Left lung (tissue), 10 donors: ENCODE measurements around the gene CTTNBP2NL. TPM values are rescaled to one million over a fixed set of nuclear protein-coding genes. Genes with fewer than 3 reads are reported as not detected.

ENCODE experiments used
- ATAC-seq: fragments of 200-7000 bp; cut with Tn5 transposase; one replicate; pipeline ENCODE4 v1.9.1; 2020; ENCODE audit warnings: moderate library complexity
- DNase-seq, 4 donors: peaks; one replicate each; pipeline ENCODE4 v3.0.0-alpha.2; 2013 to 2020
- H3K27ac ChIP-seq, 2 donors: fragments of 200-600 bp; sonication (generic) in 1 of 2; one replicate each; pipeline versions ENCODE4 v1.5.0 to v1.8.0; 2020 to 2021
- H3K27me3 ChIP-seq, 2 donors: fragments of 200-600 bp; sonication (generic) in 1 of 2; one replicate each; pipeline versions ENCODE4 v1.5.0 to v1.8.0; 2020 to 2021
- H3K36me3 ChIP-seq, 2 donors: fragments of 200-600 bp; sonication (generic) in 1 of 2; one replicate each; pipeline versions ENCODE4 v1.5.0 to v1.8.0; 2020 to 2021
- H3K4me1 ChIP-seq, 2 donors: fragments of 200-600 bp; one replicate each; pipeline ENCODE4 v1.8.0; 2021
- H3K4me3 ChIP-seq, 2 donors: fragments of 200-600 bp; sonication (generic) in 1 of 2; one replicate each; pipeline versions ENCODE4 v1.5.0 to v1.8.0; 2020 to 2021; ENCODE audit warnings: mild to moderate bottlenecking in 1 of 2
- H3K9me3 ChIP-seq, 2 donors: fragments of 200-600 bp; sonication (generic) in 1 of 2; one replicate each; pipeline versions ENCODE4 v1.5.0 to v1.8.0; 2020 to 2021
- CTCF ChIP-seq, 2 donors: fragments of 200-600 bp; sonication (generic) in 1 of 2; IDR thresholded peaks; one replicate each; pipeline versions ENCODE4 v1.5.0 to v1.8.0; 2021; ENCODE audit warnings: antibody characterized with exemption in 2 of 2
- intact Hi-C, 2 donors: fragments of 100-400 bp; cut with DNase I; formaldehyde crosslinking; loops; one replicate each; pipeline versions ENCODE4 v1.11.2 to v1.14.2; 2022
- polyA plus RNA-seq, 6 donors: library from polyadenylated mRNA; unstranded; fragments of 120-200 nt; gene quantifications; one replicate each; pipeline ENCODE4 v1.2.1, GENCODE V29; 2013; ENCODE audit not compliant: insufficient read length in 6 of 6
- total RNA-seq, 2 donors: library from RNA; stranded (reverse); fragmentation: NEBNext Ultra II Directional; extraction: Animal tissue kit (Norgen Biotek cat#: 25700); gene quantifications; one replicate each; pipeline ENCODE4 v1.2.1, GENCODE V29; 2021
- donor health status: DM: no; HTN: yes; CAD: no.
- donor health status: DM: no; HTN: no; CAD: no.

The CTTNBP2NL gene
- total and polyA plus RNA-seq, 8 donors, result 34.6 to 49.2 (median 39.4) TPM

GRCh38 chr1:112496290-112496689 lies 100.3 kb downstream of the CTTNBP2NL start:
- no peak for DNase-seq
- H3K27ac ChIP-seq, result no peak overlapping the region
- peaks cover 0 to 3% of the 10 kb centered on the region in 2 donors for H3K4me1 ChIP-seq
- intact Hi-C loops, result no loop called here
- no peak for ATAC-seq
- no peaks in the 10 kb centered on the region for H3K36me3 ChIP-seq
- H3K27me3 ChIP-seq, result peaks cover 0 to 19% of the 10 kb centered on the region in 2 donors
- TF ChIP-seq CTCF (IDR thresholded peaks at IDR 0.05), result no peak
- H3K4me3 ChIP-seq, result no peak overlapping the region
- H3K9me3 ChIP-seq, result no peaks in the 10 kb centered on the region

GRCh38 chr1:112501810-112502641 lies 106.0 kb downstream of the CTTNBP2NL start:
- peak; percentile 41 to 71 for TF ChIP-seq CTCF (IDR thresholded peaks at IDR 0.05)
- Histone ChIP-seq H3K36me3 (no peaks in the 10 kb centered on the region), H3K27me3 (peaks cover 3 to 70% of the 10 kb centered on the region in 2 donors), H3K27ac (no peak overlapping the region), H3K9me3 (no peaks in the 10 kb centered on the region), H3K4me1 (peaks cover 4 to 17% of the 10 kb centered on the region in 2 donors), H3K4me3 (peak overlapping the region; percentile 27 to 40)
- DNase-seq (peak; percentile 63 to 89 (median 74)), ATAC-seq (peak; percentile 89)
- intact Hi-C loops, result loop anchor here in 1 of 2 donors (10.0 kb wide), 1 partner anchor 113 kb away; the partner anchor contains the start of genes CAPZA1 and ST7L

- ATAC-seq (no peak), DNase-seq (peak in 1 of 4 donors; percentile 13)
- TF ChIP-seq CTCF (IDR thresholded peaks at IDR 0.05), result no peak
- no peaks in the 10 kb centered on the region for H3K36me3 ChIP-seq
- peaks cover 4 to 78% of the 10 kb centered on the region in 2 donors for H3K27me3 ChIP-seq
- H3K4me1 ChIP-seq, result peaks cover 6 to 22% of the 10 kb centered on the region in 2 donors
- no peaks in the 10 kb centered on the region for H3K9me3 ChIP-seq
- H3K27ac ChIP-seq, result no peak overlapping the region
- H3K4me3 ChIP-seq, result no peak overlapping the region
- intact Hi-C loops, result loop anchor here in 1 of 2 donors (10.0 kb wide), 1 partner anchor 112 kb away; the partner anchor contains the start of genes CAPZA1 and ST7L
These were observed 106.8 kb downstream of the CTTNBP2NL start for GRCh38 chr1:112502826-112503225.

DNA sequence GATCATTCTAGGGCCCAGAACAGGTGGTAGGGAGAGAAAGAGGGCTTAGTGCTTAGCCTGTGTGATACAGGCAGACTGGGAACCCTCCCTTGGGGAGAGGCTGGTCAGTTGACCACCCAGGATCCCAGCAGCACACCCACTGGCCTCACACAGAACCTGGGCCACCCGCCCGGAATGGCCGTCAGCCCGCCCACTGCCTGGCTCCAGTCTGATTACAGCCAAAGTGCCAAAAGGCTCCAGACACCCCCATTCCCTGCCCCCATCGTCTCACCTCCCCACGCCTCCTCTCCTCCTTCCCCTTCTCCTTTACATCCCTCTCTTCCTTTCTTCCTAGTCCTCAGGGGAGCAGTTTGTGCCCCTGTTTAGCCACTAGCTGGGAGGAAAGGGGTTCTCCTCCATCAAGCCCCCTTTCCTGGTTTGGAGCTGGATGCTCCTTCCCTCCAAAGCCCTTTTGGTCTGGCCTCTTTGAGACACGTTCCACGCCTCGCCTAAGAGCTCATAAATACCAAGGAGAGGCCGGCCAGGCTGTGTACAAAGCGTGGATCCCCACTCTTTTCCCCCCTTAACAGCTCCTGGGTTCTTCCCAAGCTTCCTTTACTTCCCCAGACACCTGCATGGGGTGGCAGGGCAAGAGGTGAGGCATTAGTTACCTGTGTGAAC lies 108.1 kb downstream of the CTTNBP2NL start:
- intact Hi-C loops, result loop anchor here in 1 of 2 donors (10.0 kb wide), 1 partner anchor 111 kb away; the partner anchor contains the start of genes CAPZA1 and ST7L
- TF ChIP-seq CTCF (IDR thresholded peaks at IDR 0.05), result no peak
- Histone ChIP-seq H3K4me1 (peaks cover 9 to 35% of the 10 kb centered on the region in 2 donors), H3K27me3 (peaks cover 17 to 91% of the 10 kb centered on the region in 2 donors), H3K36me3 (no peaks in the 10 kb centered on the region), H3K9me3 (no peaks in the 10 kb centered on the region), H3K4me3 (no peak overlapping the region), H3K27ac (no peak overlapping the region)
- ATAC-seq, result no peak
- peak in 1 of 4 donors; percentile 70 for DNase-seq
